Activated T-cell treated with anti-CD3 and anti-CD28 coated beads, Interleukin-2, amount 50 U/mL, for 4 hours (primary cell): ENCODE data around the gene IFIT2. TPM values are rescaled to one million over a fixed set of nuclear protein-coding genes. Genes with fewer than 3 reads are reported as not detected.
"Not testable (repeated sequence)": the region's sequence is repeated elsewhere in the genome, so short reads cannot be mapped to it uniquely, and the experiment has no call there.

Experiments used
- ATAC-seq, 2 donors: fragments of 200-7000 bp; cut with Tn5 transposase; one replicate each; pipeline ENCODE4 v1.10.0; 2021
- DNase-seq: peaks from one replicate; pipeline ENCODE4 v3.0.0-alpha.2; 2020
- H3K27me3 Mint-ChIP-seq: one replicate; pipeline ENCODE4 v1.8.0; 2021; ENCODE audit warnings: low read depth, mixed read lengths
- H3K36me3 Mint-ChIP-seq: one replicate; pipeline ENCODE4 v1.8.0; 2022; ENCODE audit warnings: mixed read lengths; ENCODE audit not compliant: insufficient read depth
- H3K4me1 Mint-ChIP-seq: one replicate; pipeline ENCODE4 v1.8.0; 2021; ENCODE audit warnings: low read depth, mixed read lengths
- H3K4me3 Mint-ChIP-seq: one replicate; pipeline ENCODE4 v1.8.0; 2021; ENCODE audit warnings: mild to moderate bottlenecking, moderate library complexity, mixed read lengths
- H3K9me3 Mint-ChIP-seq: one replicate; pipeline ENCODE4 v1.8.0; 2021; ENCODE audit warnings: mixed read lengths
- total RNA-seq, 3 donors: library from RNA; stranded (reverse); gene quantifications; one replicate each; pipeline ENCODE4 v1.2.1, GENCODE V29; 2021

The IFIT2 gene
- 1 to 10 TPM in 2 of 3 donors, under 1 TPM in 1; 0.87 to 1.7 (median 1.5) TPM for total RNA-seq

- Mint-ChIP-seq H3K9me3 (peaks cover 11% of the 10 kb centered on the region), H3K36me3 (peaks cover 20% of the 10 kb centered on the region)
These were observed at the start of gene IFIT2 for GRCh38 chr10:89301721-89302445. Gene IFIT2, plus strand, starts transcription at chr10:89302046. Its CDS starts 78 bp downstream, at chr10:89302124.

GRCh38 chr10:89252225-89252585, 49.6 kb upstream of the IFIT2 start:
- DNase-seq (no peak), ATAC-seq (no peak)
- H3K4me3 Mint-ChIP-seq, result no peak overlapping the region
- peaks cover 6% of the 10 kb centered on the region for H3K36me3 Mint-ChIP-seq
- peaks cover 34% of the 10 kb centered on the region for H3K4me1 Mint-ChIP-seq
- peaks cover 3% of the 10 kb centered on the region for H3K27me3 Mint-ChIP-seq
- peaks cover 6% of the 10 kb centered on the region for H3K9me3 Mint-ChIP-seq

More at GRCh38 chr10:89301721-89302445, at the start of gene IFIT2:
- Mint-ChIP-seq H3K4me3 (peak within 1 kb of the TSS; percentile 85), H3K4me1 (peaks cover 41% of the 10 kb centered on the region), H3K27me3 (no peaks in the 10 kb centered on the region)
- DNase-seq, result no peak
- peak; percentile 73 to 77 for ATAC-seq

- DNase-seq, H3K4me3 Mint-ChIP-seq, ATAC-seq, H3K27me3 Mint-ChIP-seq, H3K9me3 Mint-ChIP-seq, H3K36me3 Mint-ChIP-seq: not testable (repeated sequence)
- H3K4me1 Mint-ChIP-seq, result peaks cover 23% of the 10 kb centered on the region
These were observed 46.7 kb upstream of the IFIT2 start for GRCh38 chr10:89255091-89255579.

GRCh38 chr10:89255793-89256192, 46.1 kb upstream of the IFIT2 start:
- peaks cover 7% of the 10 kb centered on the region for H3K27me3 Mint-ChIP-seq
- no peak overlapping the region for H3K4me3 Mint-ChIP-seq
- no peak for DNase-seq

GRCh38 chr10:89256340-89256739, 45.5 kb upstream of the IFIT2 start:
- H3K4me1 Mint-ChIP-seq, result peaks cover 17% of the 10 kb centered on the region
- H3K4me3 Mint-ChIP-seq, result no peak overlapping the region

More at GRCh38 chr10:89255793-89256192, 46.1 kb upstream of the IFIT2 start:
- no peak for ATAC-seq
- peaks cover 6% of the 10 kb centered on the region for H3K9me3 Mint-ChIP-seq
- H3K4me1 Mint-ChIP-seq, result peaks cover 22% of the 10 kb centered on the region
- peaks cover 6% of the 10 kb centered on the region for H3K36me3 Mint-ChIP-seq

DNA sequence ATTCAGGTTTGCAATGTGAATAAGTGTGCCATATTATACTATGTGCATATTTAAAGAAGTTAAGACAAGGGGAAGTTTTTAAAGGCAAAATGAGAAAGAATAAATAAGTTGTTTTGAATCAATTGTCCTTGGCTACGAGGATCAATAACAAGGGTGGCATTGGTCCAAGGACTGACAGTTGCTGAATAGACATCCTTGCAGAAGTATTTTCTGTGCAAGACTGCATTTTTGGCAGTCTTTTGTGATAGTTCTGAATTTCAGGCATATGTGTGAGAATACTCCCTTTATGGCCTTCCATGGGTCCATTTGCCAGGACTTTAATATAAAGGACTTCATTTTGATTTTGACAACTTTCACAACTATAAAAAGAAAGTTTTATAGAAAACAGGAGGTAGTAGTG, 44.9 kb upstream of the IFIT2 start:
- Mint-ChIP-seq H3K27me3 (peaks cover 7% of the 10 kb centered on the region), H3K36me3 (peaks cover 6% of the 10 kb centered on the region), H3K4me3 (no peak overlapping the region), H3K9me3 (peaks cover 6% of the 10 kb centered on the region), H3K4me1 (peaks cover 17% of the 10 kb centered on the region)
- ATAC-seq, result no peak
- no peak for DNase-seq

More at GRCh38 chr10:89256340-89256739, 45.5 kb upstream of the IFIT2 start:
- Mint-ChIP-seq H3K36me3 (peaks cover 6% of the 10 kb centered on the region), H3K9me3 (peaks cover 6% of the 10 kb centered on the region), H3K27me3 (peaks cover 7% of the 10 kb centered on the region)
- ATAC-seq (no peak), DNase-seq (no peak)

GRCh38 chr10:89257581-89257980, 44.3 kb upstream of the IFIT2 start:
- H3K36me3 Mint-ChIP-seq, result peaks cover 6% of the 10 kb centered on the region
- peaks cover 15% of the 10 kb centered on the region for H3K4me1 Mint-ChIP-seq
- peaks cover 6% of the 10 kb centered on the region for H3K9me3 Mint-ChIP-seq
- no peak for DNase-seq
- H3K27me3 Mint-ChIP-seq, result peaks cover 7% of the 10 kb centered on the region
- H3K4me3 Mint-ChIP-seq, result no peak overlapping the region
- ATAC-seq, result no peak

DNA sequence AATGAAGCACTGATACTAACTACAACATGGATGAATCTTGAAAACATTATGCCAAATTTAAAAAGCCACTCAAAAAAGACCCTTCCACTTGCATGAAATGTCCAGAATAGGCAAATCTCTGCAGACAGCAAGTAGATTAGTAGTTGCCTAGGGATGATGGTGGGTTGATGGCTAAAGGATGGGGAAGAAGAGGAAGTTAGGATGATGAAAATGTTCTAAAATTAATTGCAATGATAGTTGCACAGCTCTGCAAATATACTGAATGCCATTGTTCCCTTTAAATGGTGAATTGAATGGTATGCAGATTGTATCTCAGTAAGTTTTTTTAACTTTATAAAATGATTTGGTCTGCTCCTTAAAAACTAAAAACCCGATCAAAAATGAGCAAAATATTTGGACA, 43.0 kb upstream of the IFIT2 start:
- peaks cover 13% of the 10 kb centered on the region for H3K4me1 Mint-ChIP-seq
- H3K27me3 Mint-ChIP-seq, result peaks cover 7% of the 10 kb centered on the region
- no peak for ATAC-seq
- peaks cover 6% of the 10 kb centered on the region for H3K36me3 Mint-ChIP-seq
- no peak for DNase-seq
- H3K9me3 Mint-ChIP-seq, result peaks cover 6% of the 10 kb centered on the region
- H3K4me3 Mint-ChIP-seq, result no peak overlapping the region

DNA sequence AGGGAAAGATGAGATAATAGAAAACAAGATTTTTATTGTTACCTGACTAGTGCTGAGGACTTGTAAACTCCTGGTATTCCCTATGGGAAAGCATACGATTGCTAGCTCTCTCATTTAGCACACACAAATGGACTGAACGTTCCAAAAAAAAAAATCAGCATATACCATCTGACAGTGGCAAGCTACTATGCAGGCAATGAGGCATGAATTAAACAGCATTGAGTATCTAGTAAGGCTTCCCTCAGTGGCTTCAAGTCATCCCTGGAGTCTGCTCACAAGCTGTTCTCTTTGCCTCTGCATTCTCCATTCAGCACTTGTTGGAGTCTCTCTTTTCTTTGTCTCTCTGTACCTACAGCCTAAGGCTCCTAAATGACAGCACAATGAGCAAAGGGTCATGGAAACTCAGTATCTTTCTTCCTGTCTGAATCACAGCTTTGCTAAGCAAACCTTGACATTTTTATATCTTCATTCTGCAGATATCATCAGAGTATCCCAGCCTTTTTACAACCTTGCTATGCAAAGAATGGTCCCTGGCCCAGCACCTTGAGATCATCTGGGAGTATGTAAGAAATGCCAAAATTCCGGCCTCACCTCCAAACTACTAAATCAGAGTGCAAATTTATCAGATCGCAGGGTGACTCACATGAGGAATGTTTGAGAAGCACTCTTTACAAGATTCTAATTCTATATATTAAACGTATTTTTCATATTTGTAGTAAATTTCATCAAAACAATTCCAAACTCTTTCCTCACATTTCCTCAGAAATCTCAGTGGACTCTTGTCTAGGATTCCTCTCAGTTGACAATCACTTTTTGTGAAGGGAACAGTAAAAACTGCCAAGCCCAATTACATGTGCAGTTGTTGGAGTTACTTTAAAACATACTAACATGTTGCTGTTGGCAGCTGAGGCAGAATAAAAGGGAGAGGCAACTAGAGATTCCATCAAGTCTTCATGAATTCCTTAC, 39.5 kb upstream of the IFIT2 start:
- no peak overlapping the region for H3K4me3 Mint-ChIP-seq
- DNase-seq (no peak), ATAC-seq (no peak)
- H3K27me3 Mint-ChIP-seq, result peaks cover 3% of the 10 kb centered on the region
- H3K4me1 Mint-ChIP-seq, result peaks cover 5% of the 10 kb centered on the region
- no peaks in the 10 kb centered on the region for H3K9me3 Mint-ChIP-seq
- H3K36me3 Mint-ChIP-seq, result no peaks in the 10 kb centered on the region

- DNase-seq, result no peak
- no peak overlapping the region for H3K4me3 Mint-ChIP-seq
- no peak for ATAC-seq
- no peaks in the 10 kb centered on the region for H3K9me3 Mint-ChIP-seq
- H3K36me3 Mint-ChIP-seq, result no peaks in the 10 kb centered on the region
- peaks cover 5% of the 10 kb centered on the region for H3K4me1 Mint-ChIP-seq
- H3K27me3 Mint-ChIP-seq, result no peaks in the 10 kb centered on the region
These were observed 38.8 kb upstream of the IFIT2 start for GRCh38 chr10:89263091-89263490.

- no peaks in the 10 kb centered on the region for H3K9me3 Mint-ChIP-seq
- no peak for DNase-seq
- no peak overlapping the region for H3K4me3 Mint-ChIP-seq
- H3K36me3 Mint-ChIP-seq, result no peaks in the 10 kb centered on the region
- no peaks in the 10 kb centered on the region for H3K27me3 Mint-ChIP-seq
- ATAC-seq, result no peak
- H3K4me1 Mint-ChIP-seq, result peaks cover 5% of the 10 kb centered on the region
These were observed 38.3 kb upstream of the IFIT2 start for GRCh38 chr10:89263531-89263930.

DNA sequence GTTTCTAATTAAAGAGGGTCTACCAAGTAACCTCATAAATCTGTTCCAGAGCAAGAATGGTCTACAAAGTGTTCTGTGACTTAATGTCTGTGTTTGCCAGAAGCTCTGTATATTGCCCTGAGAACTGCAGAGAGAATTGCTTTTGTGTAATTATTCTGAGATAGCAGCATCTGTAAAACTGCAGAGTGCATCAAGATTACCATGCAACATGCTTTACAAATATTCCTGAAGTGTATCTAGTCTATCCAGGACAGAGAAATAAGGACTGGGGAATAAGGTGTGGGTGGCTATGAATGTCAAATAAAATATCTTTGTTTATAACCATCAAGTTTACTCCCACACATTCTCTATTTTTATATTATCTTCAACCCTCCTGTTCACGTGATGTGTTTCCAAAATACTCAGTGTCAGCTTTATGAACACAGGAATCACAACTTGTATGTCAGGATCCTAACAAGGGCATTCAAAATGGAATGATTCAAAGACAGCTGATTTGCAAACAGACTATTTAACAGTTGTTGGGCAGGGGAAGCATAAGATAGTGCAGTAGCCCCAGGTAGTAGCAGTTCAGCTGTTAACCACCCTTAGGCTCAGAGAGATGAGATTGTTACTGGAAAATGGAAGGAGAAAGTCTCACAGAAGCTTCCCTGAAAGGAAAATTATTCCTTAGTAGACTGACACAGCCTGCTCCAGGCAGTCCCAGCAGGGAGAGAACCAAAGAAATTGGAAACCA, 35.0 kb upstream of the IFIT2 start:
- Mint-ChIP-seq H3K27me3 (no peaks in the 10 kb centered on the region), H3K4me1 (no peaks in the 10 kb centered on the region), H3K36me3 (no peaks in the 10 kb centered on the region), H3K9me3 (no peaks in the 10 kb centered on the region), H3K4me3 (no peak overlapping the region)
- DNase-seq, result no peak
- ATAC-seq, result no peak

GRCh38 chr10:89269433-89270152, 32.3 kb upstream of the IFIT2 start:
- Mint-ChIP-seq H3K4me1 (no peaks in the 10 kb centered on the region), H3K4me3 (no peak overlapping the region), H3K27me3 (no peaks in the 10 kb centered on the region), H3K9me3 (no peaks in the 10 kb centered on the region), H3K36me3 (no peaks in the 10 kb centered on the region)
- no peak for DNase-seq
- ATAC-seq, result no peak
